ENCODE data around the gene NHP2.
"Not testable (repeated sequence)": the region's sequence is repeated elsewhere in the genome, so short reads cannot be mapped to it uniquely, and the experiment has no call there.

Gene NHP2

GRCh38 chr5:178129296-178129695 is 24.4 kb downstream of the NHP2 start:
- DNase-seq, result no peak

GRCh38 chr5:178127300-178128009 is 26.2 kb downstream of the NHP2 start:
- not testable (repeated sequence) for DNase-seq

GRCh38 chr5:178126556-178126955 is 27.1 kb downstream of the NHP2 start:
- no peak for DNase-seq

- DNase-seq, result no peak
These were observed 28.3 kb downstream of the NHP2 start for GRCh38 chr5:178125253-178125906.

GRCh38 chr5:178123966-178124925 is 29.4 kb downstream of the NHP2 start:
- DNase-seq, result no peak

- no peak for DNase-seq
These were observed 30.4 kb downstream of the NHP2 start for GRCh38 chr5:178123094-178123965.

GRCh38 chr5:178122346-178122745 is 31.3 kb downstream of the NHP2 start:
- no peak for DNase-seq

- no peak for DNase-seq
These were observed 32.1 kb downstream of the NHP2 start for GRCh38 chr5:178121391-178122276.

GRCh38 chr5:178120607-178121357 is 32.9 kb downstream of the NHP2 start:
- DNase-seq, result no peak

GRCh38 chr5:178119915-178120606 is 33.6 kb downstream of the NHP2 start:
- no peak for DNase-seq

GRCh38 chr5:178117923-178118701 is 35.6 kb downstream of the NHP2 start:
- no peak for DNase-seq

GRCh38 chr5:178116143-178116885 is 37.4 kb downstream of the NHP2 start:
- no peak for DNase-seq

GRCh38 chr5:178115814-178116142 is 37.9 kb downstream of the NHP2 start:
- DNase-seq, result no peak

GRCh38 chr5:178115136-178115813 is 38.4 kb downstream of the NHP2 start:
- no peak for DNase-seq

- no peak for DNase-seq
These were observed 39.2 kb downstream of the NHP2 start for GRCh38 chr5:178114325-178115135.

GRCh38 chr5:178113841-178114324 is 39.8 kb downstream of the NHP2 start:
- no peak for DNase-seq
